Smooth muscle cell (in vitro differentiated cells): Measurements from ENCODE around the gene KCNMA1. TPM values are rescaled to one million over a fixed set of nuclear protein-coding genes. Genes with fewer than 3 reads are reported as not detected.

Experiments
- DNase-seq: peaks from one replicate; lab custom pipeline; 2025; ENCODE audit not compliant: unreplicated experiment; lab: John Stamatoyannopoulos, UW
- H2AFZ ChIP-seq: fragments of 200-600 bp; sonication (generic); 2 replicates; pipeline ENCODE4 v1.6.0; 2016; ENCODE audit warnings: antibody characterized with exemption, low read depth, mild to moderate bottlenecking
- H3F3A ChIP-seq: fragments of 200-600 bp; sonication (generic); 2 replicates; pipeline ENCODE4 v1.6.0; 2017; ENCODE audit warnings: antibody characterized with exemption, low read depth
- H3K27ac ChIP-seq: fragments of 200-600 bp; sonication (generic); 2 replicates; pipeline ENCODE4 v1.5.1; 2016; ENCODE audit warnings: low read depth, mild to moderate bottlenecking
- H3K27me3 ChIP-seq: fragments of 200-600 bp; sonication (generic); 2 replicates; pipeline ENCODE4 v1.6.1; 2016; ENCODE audit warnings: low read depth, mild to moderate bottlenecking
- H3K36me3 ChIP-seq: fragments of 200-600 bp; sonication (generic); 2 replicates; pipeline ENCODE4 v1.5.1; 2016; ENCODE audit warnings: low read depth
- H3K4me1 ChIP-seq: fragments of 200-600 bp; sonication (generic); 2 replicates; pipeline ENCODE4 v1.5.1; 2016; ENCODE audit warnings: low read depth
- H3K4me2 ChIP-seq: fragments of 200-600 bp; sonication (generic); 2 replicates; pipeline ENCODE4 v1.6.0; 2016; ENCODE audit warnings: mild to moderate bottlenecking
- H3K4me3 ChIP-seq: fragments of 200-600 bp; sonication (generic); 2 replicates; pipeline ENCODE4 v1.5.1; 2016; ENCODE audit warnings: mild to moderate bottlenecking
- H3K79me2 ChIP-seq: fragments of 200-600 bp; sonication (generic); 2 replicates; pipeline ENCODE4 v1.6.0; 2016; ENCODE audit warnings: low read depth, mild to moderate bottlenecking
- H3K9ac ChIP-seq: fragments of 200-600 bp; sonication (generic); 2 replicates; pipeline ENCODE4 v1.6.0; 2016; ENCODE audit warnings: low read depth
- H3K9me3 ChIP-seq: fragments of 200-600 bp; sonication (generic); replicated peaks from 2 replicates; pipeline ENCODE4 v1.5.1; 2016; ENCODE audit warnings: low read depth
- H4K20me1 ChIP-seq: fragments of 200-600 bp; sonication (generic); 2 replicates; pipeline ENCODE4 v1.6.0; 2016; ENCODE audit warnings: low read depth
- CTCF ChIP-seq: fragments of 200-600 bp; sonication (generic); IDR thresholded peaks from 2 replicates; pipeline ENCODE4 v1.5.1; 2017; ENCODE audit warnings: borderline replicate concordance, mild to moderate bottlenecking, antibody characterized with exemption; ENCODE audit not compliant: insufficient read depth, poor library complexity, severe bottlenecking
- WGBS: methylation state at CpG from one replicate; pipeline ENCODE4 v1.1.7; 2016; ENCODE audit warnings: low lambda C conversion rate; 5-methylcytosine and 5-hydroxymethylcytosine counted together
- polyA plus RNA-seq: library from polyadenylated mRNA; unstranded; fragments of >200 nt; fragmentation: Nextera tagmentation; extraction: Ambion mirVana; gene quantifications from 2 replicates; pipeline ENCODE4 v1.2.1, GENCODE V29; 2016
- total RNA-seq: library from RNA; depleted of rRNA; stranded (reverse); fragments of >200 nt; gene quantifications from 2 replicates; pipeline ENCODE4 v1.2.3, GENCODE V29; 2014

The KCNMA1 gene
- total and polyA plus RNA-seq, 2 experiments from 2014 or later: 9.1 to 23.4 TPM

- Histone ChIP-seq H3F3A (no peaks in the 10 kb centered on the region), H3K4me1 (no peaks in the 10 kb centered on the region), H3K9me3 (no peaks in the 10 kb centered on the region), H3K27ac (no peak overlapping the region), H2AFZ (no peak overlapping the region), H3K9ac (no peak overlapping the region), H3K79me2 (no peaks in the 10 kb centered on the region), H3K36me3 (no peaks in the 10 kb centered on the region), H3K27me3 (no peaks in the 10 kb centered on the region), H3K4me3 (no peak overlapping the region), H4K20me1 (no peaks in the 10 kb centered on the region), H3K4me2 (no peak overlapping the region)
- WGBS: 79% methylated on average over 2 of the region's 2 CpGs
- TF ChIP-seq CTCF: no peak
- DNase-seq: no peak
These were observed 34.1 kb downstream of the KCNMA1 start for GRCh38 chr10:77603534-77603927.

GRCh38 chr10:77602913-77603533 is 34.6 kb downstream of the KCNMA1 start:
- 54% methylated on average over 7 of the region's 7 CpGs for WGBS
- H3K4me3 ChIP-seq: no peak overlapping the region
- no peak overlapping the region for H3K27ac ChIP-seq
- no peaks in the 10 kb centered on the region for H3K9me3 ChIP-seq
- H2AFZ ChIP-seq: no peak overlapping the region
- H3K4me1 ChIP-seq: no peaks in the 10 kb centered on the region
- DNase-seq: no peak
- H3K27me3 ChIP-seq: no peaks in the 10 kb centered on the region
- no peak for TF ChIP-seq CTCF
- H3K9ac ChIP-seq: no peak overlapping the region
- no peaks in the 10 kb centered on the region for H3K36me3 ChIP-seq
- H3K79me2 ChIP-seq: no peaks in the 10 kb centered on the region
- H4K20me1 ChIP-seq: no peaks in the 10 kb centered on the region
- H3K4me2 ChIP-seq: no peak overlapping the region
- H3F3A ChIP-seq: no peaks in the 10 kb centered on the region

- Histone ChIP-seq H3K27me3 (no peaks in the 10 kb centered on the region), H3K27ac (no peak overlapping the region), H3F3A (no peaks in the 10 kb centered on the region), H3K9me3 (no peaks in the 10 kb centered on the region), H4K20me1 (no peaks in the 10 kb centered on the region), H3K79me2 (no peaks in the 10 kb centered on the region), H3K9ac (no peak overlapping the region), H3K4me2 (no peak overlapping the region), H2AFZ (no peak overlapping the region), H3K4me1 (no peaks in the 10 kb centered on the region), H3K4me3 (no peak overlapping the region), H3K36me3 (no peaks in the 10 kb centered on the region)
- DNase-seq: no peak
- 86% methylated on average over 8 of the region's 8 CpGs for WGBS
- TF ChIP-seq CTCF: no peak
These were observed 35.2 kb downstream of the KCNMA1 start for GRCh38 chr10:77602231-77602912.

GRCh38 chr10:77601488-77601887 is 36.1 kb downstream of the KCNMA1 start:
- 79% methylated on average over 4 of the region's 4 CpGs for WGBS
- Histone ChIP-seq H2AFZ (no peak overlapping the region), H3K9ac (no peak overlapping the region), H3K27me3 (no peaks in the 10 kb centered on the region), H3K9me3 (no peaks in the 10 kb centered on the region), H3K4me3 (no peak overlapping the region), H4K20me1 (no peaks in the 10 kb centered on the region), H3K36me3 (no peaks in the 10 kb centered on the region), H3K79me2 (peaks cover 7% of the 10 kb centered on the region), H3F3A (no peaks in the 10 kb centered on the region), H3K4me1 (no peaks in the 10 kb centered on the region), H3K4me2 (no peak overlapping the region), H3K27ac (no peak overlapping the region)
- no peak for TF ChIP-seq CTCF
- DNase-seq: no peak
